HG03045 (cell line): Measurements from ENCODE around the gene EMC1.
"Not testable (repeated sequence)": the region's sequence is repeated elsewhere in the genome, so short reads cannot be mapped to it uniquely, and the experiment has no call there.

Experiments
- ATAC-seq: cut with Tn5 transposase; IDR thresholded peaks from one replicate; pipeline ENCODE4 v1.9.1; 2021; ENCODE audit warnings: mild to moderate bottlenecking, moderate library complexity; ENCODE audit not compliant: unreplicated experiment

EMC1 gene

GRCh38 chr1:19262047-19262446 is 10.7 kb upstream of the EMC1 start:
- ATAC-seq = no peak

DNA sequence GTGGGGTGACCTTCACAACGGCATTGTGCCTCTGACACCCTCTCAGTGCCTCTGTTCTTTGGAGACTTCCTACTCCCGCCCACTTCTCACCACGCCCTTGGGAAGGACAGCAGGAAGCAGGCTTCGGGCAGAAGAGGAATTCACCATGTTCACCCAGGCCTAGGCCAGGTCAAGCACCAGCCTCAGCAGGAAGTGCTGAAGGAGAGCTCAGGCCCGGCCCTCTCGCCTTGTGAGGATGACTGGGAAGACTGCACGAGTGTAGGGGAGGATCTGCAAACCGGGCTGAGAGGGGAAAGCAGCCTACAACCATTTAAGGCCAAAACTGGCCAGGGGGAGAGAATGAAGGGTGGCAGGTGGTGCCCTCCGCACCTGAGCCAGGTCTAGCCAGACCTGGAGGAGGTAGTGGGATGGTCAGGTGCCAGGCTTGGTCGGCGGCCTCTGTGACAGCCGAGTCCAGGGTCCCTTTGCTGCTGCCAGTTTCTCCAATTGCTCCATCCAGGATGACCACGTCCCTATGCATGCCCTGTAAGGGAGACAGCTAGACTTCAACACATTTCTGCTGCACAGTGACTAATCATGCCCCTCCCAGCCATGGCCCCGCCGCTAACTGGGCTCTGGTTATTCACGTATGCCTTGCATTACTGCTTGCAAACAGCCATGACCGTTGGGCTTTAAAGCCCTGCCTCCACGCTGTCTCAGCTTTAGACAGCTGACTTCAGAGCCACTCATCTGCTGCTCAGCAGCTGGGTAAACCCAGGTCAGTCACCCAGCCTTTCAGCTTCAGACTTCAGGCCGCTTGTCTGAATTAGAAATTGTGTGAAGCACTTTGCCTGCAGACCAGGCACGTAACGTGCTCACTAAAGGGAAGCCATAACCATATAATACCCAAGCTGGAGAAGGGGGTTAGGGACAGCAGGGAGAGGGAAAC is 9.2 kb upstream of the EMC1 start:
- ATAC-seq = no peak

DNA sequence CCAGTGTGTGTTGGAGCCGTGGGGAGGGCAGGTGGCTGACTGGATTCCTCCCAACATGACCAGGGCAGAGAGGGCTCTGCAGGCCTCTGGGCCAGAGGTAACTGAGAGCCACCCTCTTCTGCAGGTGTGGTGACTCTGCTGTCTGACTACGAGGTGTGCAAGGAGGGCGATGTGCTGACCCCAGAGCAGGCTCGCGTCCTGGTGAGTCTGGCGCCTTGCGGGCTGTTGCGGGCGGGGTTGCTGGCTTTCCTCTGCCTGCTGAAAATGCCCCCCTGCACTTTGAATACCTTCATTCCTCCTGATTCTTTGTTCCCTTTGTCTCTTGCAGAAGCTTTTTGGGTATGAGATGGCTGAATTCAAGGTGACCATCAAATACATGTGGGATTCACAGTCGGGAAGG is 7.0 kb upstream of the EMC1 start:
- no peak for ATAC-seq

DNA sequence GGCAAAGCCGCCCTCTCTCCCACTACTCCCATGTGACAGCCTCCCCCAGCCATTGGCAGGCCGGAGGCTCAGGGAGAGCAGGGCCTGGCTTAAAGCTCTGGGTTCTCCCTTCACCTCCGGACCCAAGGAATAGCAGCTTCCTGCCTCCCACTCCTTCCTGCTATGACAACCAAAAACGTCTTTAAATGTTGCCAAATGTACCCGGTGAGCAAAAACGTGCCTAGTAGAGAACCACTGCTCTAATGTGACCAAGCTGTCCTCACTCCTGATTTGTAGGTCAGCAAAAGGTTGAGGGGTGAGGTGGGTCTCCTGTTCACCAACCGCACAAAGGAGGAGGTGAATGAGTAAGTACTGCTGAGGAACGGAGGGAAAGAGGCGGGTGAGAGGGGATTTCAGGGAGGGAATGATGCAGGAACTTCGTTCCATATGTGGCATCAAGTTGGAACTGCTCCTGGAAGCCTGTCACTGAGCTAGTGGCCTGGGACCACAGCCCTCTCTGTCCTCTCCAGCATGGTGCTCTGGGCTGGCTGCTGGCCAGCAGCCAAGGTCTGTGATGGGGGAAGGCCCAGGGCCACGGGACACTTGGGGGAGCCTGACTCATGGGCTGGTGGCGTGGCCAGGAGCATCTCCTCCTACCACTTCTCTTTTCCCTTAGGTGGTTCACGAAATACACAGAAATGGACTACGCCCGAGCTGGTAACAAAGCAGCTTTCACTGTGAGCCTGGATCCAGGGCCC is 6.0 kb upstream of the EMC1 start:
- ATAC-seq = no peak

DNA sequence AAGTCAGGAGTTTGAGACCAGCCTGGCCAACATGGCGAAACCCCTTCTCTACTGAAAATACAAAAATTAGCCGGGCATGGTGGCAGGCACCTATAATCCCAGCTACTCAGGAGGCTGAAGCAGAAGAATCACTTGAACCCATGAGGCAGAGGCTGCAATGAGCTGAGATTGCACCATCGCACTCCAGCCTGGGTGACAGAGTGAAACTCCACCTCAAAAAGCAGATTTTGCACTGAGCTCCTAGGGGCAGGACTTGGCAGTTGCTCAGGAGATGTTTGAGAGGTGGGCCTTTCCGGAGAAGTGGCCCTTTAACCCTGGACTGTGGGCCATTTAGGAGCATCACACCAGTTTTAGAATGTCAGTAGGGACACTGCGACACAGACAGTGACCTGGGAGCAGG is 5.0 kb upstream of the EMC1 start:
- not testable (repeated sequence) for ATAC-seq

- no peak for ATAC-seq
Observed at GRCh38 chr1:19255288-19255687, 4.0 kb upstream of the EMC1 start.

DNA sequence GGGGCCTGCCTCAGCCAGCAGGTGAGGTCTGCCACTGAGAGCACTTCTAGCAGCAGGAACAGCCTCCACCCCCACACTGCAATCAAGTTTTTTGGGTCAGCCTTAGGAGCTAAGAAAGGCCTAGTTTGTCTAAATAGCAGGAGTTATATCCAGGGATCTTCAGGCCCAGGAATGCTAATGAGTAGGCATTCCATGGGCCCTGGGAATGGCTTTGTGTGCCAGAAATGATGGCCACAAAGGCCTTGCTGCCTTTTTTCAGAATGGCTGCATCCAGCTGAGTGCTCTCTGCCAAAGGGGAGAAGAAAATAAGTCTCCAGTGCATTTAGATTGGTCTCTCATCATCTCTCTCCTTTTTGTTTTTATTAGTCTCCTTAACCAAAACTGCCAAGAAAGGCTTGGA is 3.1 kb upstream of the EMC1 start:
- no peak for ATAC-seq

DNA sequence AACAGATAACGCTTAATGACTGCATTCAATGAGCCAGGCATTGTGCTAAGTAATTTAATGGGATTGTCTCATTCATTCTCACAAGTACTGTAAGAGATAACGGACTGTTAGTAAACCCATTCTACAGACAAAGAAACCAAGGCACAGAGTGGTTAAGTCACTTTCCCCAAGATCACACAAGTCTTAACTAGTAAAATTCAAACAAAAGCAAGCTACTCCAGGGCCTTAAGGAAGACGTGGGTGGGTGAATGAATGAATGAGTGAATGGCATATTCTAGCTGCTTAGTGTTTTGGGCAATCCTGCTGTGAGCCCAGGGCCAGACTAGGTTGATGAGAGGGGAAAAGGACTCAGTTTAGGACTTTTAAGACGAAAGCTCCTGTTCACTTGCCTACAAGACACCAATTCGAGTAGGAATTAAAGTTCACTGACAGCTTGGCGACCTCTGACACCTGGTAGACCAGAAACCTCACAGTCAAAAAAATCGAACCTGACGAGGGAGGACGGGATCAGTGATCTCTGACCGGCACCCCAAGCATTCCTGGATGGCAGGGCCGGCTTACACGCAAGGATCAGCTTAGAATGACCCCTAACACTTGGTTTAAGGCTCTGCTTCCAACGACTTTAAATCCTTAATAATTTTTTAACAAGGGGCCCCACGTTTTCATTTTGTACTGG is 557 bp downstream of the EMC1 start:
- no peak for ATAC-seq

DNA sequence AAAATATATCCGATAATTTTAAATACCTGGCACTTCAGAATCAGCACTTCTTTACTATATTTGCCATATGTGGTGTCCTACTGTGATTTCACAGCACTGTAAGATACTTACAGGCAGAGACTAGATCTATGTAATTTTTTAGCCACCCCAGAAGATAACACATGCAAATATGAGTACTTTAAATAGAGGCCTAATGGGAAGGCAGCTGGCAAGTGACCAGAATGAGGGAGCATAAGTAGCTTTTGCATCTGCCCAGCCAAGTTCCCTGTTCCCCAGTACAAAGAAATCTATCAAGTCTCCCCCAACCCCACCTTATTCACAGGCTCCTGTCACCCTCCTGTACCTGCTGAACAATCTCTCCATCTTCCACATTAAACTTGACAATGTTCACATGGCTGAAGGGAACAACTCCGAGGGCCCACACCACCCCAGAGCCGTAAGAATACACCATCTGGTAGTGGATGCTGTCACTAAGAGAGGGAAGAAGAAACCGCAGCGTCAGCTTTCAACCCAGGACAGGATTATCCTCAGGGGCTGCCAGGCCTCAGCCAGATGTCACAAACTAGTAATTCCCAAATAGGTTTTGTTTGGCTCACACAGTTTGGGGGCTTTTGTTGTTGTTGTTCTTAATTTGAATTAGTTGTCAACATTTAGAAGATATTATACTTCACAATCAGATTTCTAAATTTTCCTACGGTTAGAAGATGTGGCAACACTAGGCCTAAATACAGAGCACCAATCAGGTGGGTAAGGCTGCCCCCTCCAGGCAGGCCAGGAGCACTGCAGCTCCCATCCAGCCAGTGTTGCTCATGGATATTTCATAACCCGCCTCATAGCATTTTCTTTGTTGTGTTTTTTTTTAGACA is 10.4 kb downstream of the EMC1 start:
- no peak for ATAC-seq

- no peak for ATAC-seq
Observed at GRCh38 chr1:19239876-19240275, 11.4 kb downstream of the EMC1 start.

DNA sequence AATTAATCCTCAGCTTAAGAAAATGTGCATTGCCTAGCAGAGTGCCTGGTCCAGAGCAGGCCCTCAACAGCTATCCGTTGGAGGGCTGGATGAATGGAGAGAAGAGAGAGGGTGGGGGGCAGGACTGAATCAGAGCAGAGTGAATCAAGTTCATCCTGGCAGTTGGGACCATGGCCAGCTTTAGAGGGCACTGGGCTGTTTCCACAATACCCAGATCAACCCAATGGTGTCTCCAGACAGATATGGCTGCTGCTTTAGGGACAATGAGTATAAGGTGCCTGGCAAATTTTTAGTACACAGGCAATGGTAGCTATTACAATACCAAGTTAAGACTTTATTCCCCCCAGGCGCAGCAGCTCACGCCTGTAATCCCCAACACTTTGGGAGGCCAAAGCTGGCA is 17.1 kb downstream of the EMC1 start:
- ATAC-seq = no peak

GRCh38 chr1:19232524-19232846 is 18.8 kb downstream of the EMC1 start:
- no peak for ATAC-seq

GRCh38 chr1:19231736-19232523 is 19.4 kb downstream of the EMC1 start:
- not testable (repeated sequence) for ATAC-seq

DNA sequence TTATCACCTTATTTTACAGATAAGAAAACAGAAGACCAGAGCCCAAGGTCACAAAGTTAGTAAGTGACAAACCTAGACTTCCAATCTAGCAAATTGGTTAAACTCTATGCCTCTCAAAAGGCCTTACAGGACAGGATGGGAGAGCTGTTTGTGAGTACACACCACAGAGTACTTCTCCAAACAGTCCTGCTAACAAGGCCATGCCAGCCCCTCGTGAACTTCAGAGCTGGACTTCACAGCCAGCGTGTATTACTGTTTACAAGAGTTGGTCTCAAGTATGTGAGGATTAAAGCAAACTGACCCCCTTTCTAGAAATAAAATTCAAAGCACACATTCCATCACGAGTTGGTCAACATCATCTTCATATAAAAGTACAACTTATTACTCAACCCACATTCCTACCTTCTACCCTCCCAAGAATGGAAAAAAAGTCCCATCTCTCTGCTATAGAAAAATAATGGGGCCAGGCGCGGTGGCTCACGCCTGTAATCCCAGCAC is 21.4 kb downstream of the EMC1 start:
- no peak for ATAC-seq

DNA sequence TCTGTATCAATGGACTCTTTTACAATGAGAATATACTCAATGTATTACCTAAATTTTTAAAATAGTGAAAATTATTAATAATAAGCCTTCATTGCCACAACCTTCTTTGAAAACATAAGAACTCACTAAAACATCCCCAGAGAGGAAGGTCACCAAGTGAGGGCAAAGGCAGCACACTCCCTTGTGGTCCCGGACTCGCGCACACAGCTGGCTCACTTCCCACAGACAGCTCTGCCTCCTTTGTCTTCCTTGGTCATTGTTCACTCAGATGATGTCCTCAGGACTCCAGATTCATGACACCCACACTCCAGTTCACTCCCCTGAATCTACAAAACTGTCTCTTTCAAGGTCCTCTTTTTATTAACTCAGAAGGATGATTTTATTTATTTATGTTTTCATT is 22.1 kb downstream of the EMC1 start:
- no peak for ATAC-seq

DNA sequence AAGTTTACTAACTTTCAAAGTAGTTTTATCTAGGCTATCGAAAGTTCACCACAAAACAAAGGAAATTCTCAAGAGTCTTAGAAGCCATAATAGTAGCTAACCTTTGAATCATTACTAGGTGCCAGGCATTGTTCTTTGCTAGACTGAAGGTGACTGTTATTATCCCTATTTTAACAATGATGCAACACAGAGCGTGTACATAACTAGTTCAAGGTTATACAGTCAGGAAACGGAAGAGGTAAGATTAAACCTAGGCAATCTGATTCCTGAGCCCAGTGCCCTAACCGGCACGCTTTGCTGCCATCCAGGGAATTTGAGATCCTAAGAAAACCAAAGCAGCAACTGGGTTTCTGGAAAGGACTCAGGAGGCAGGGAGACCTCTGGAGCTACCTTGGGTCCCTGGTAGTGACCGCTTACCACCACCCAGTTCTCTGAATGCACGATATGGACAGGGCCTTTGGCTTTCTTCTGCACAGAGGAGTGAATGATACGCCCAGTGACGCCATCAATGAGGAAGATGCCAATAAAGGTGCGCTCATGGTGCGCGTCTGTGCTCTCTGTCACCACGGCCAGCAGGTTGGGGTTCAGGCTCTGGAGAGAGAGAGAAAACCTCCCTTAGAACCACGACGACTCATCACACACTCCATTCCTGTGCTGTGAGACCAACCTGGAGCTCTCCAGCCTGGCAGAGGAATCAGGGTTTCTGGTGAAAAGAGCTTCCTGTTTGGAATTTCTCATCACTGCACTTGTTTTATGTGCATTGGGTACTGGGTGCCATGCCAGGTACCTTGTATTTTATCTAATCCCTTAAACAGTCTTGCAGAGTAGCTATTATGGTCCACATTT is 28.1 kb downstream of the EMC1 start:
- ATAC-seq = no peak

DNA sequence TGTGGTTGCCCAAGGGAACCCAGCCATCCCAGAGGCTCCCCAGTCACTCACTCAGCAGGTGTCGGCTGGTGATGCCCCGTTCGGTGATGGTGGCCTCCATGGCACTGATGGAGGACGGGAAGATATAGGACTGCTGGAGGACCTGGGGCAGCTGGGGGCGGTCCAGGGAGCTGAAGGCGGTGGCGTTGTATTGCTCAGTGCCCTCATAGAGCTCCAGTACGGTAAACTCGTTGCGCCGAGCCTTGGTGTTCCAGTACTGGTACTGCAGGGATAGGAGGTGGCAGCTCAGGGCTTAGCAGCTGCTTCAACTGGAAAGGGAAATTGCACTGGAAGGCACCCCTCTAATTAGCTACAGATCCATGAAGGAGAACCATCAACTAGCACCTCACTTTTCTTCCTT is 28.8 kb downstream of the EMC1 start:
- ATAC-seq = no peak

GRCh38 chr1:19220991-19221390 is 30.3 kb downstream of the EMC1 start:
- ATAC-seq = no peak
